Stimulated activated naive CD8-positive, alpha-beta T cell treated with anti-CD3 and anti-CD28 coated beads, Interleukin-15, amount 100 ng/mL, for 72 hours (primary cell): ENCODE measurements around the gene OR51E2.

Experiments used
- ATAC-seq: fragments of 150-1000 bp; cut with Tn5 transposase; 2 replicates; pipeline ENCODE4 v1.10.0; 2021; ENCODE audit warnings: mild to moderate bottlenecking, moderate library complexity
- DNase-seq, 2 donors: peaks; one replicate each; pipeline ENCODE4 v3.0.0; 2021 to 2022
- H3K27ac Mint-ChIP-seq, 2 donors: one replicate each; pipeline ENCODE4 v1.8.0; 2022; ENCODE audit warnings: mild to moderate bottlenecking in 2 of 2, mixed read lengths in 2 of 2, moderate library complexity in 2 of 2
- H3K27me3 Mint-ChIP-seq: one replicate; pipeline ENCODE4 v1.8.0; 2022; ENCODE audit warnings: mixed read lengths
- H3K4me1 Mint-ChIP-seq: one replicate; pipeline ENCODE4 v1.8.0; 2022; ENCODE audit warnings: mild to moderate bottlenecking, mixed read lengths
- H3K4me3 Mint-ChIP-seq, 2 donors: one replicate each; pipeline ENCODE4 v1.8.0; 2022; ENCODE audit warnings: mild to moderate bottlenecking in 2 of 2, mixed read lengths in 2 of 2, moderate library complexity in 1 of 2
- H3K9me3 Mint-ChIP-seq, 2 donors: one replicate each; pipeline ENCODE4 v1.8.0; 2022; ENCODE audit warnings: mixed read lengths in 2 of 2

Gene OR51E2

GRCh38 chr11:4677948-4678347 is 19.7 kb downstream of the OR51E2 start:
- Mint-ChIP-seq H3K9me3 (no peaks in the 10 kb centered on the region), H3K27ac (no peak overlapping the region), H3K4me1 (no peaks in the 10 kb centered on the region), H3K4me3 (no peak overlapping the region), H3K27me3 (peaks cover 20% of the 10 kb centered on the region)
- DNase-seq (no peak), ATAC-seq (no peak)

DNA sequence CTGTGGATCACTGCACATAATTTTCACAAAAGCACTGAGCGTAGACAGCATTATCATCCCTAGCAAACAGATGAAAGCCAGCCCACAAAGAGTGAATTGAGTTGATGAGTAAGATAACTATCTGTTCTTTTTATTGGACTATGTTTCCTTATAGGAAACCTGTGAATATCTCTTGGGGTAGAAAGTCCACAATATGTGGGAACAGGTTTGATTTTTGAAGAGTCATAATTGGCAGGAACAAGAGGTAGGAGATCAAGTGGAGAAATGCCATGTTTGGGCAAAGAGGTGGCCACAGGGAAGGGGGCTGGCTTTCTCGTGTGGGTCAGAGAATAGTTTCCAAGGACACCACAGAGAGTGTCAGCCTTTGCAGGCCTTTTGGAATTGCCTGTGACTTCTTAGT is 23.9 kb downstream of the OR51E2 start:
- H3K4me1 Mint-ChIP-seq = no peaks in the 10 kb centered on the region
- no peak overlapping the region for H3K27ac Mint-ChIP-seq
- H3K4me3 Mint-ChIP-seq = no peak overlapping the region
- H3K27me3 Mint-ChIP-seq = peaks cover 32% of the 10 kb centered on the region
- no peaks in the 10 kb centered on the region for H3K9me3 Mint-ChIP-seq
- DNase-seq = no peak
- no peak for ATAC-seq

GRCh38 chr11:4672470-4672869 is 25.2 kb downstream of the OR51E2 start:
- no peak overlapping the region for H3K27ac Mint-ChIP-seq
- H3K4me3 Mint-ChIP-seq = no peak overlapping the region
- ATAC-seq (no peak), DNase-seq (no peak)
- no peaks in the 10 kb centered on the region for H3K4me1 Mint-ChIP-seq
- H3K27me3 Mint-ChIP-seq = peaks cover 32% of the 10 kb centered on the region
- H3K9me3 Mint-ChIP-seq = no peaks in the 10 kb centered on the region

DNA sequence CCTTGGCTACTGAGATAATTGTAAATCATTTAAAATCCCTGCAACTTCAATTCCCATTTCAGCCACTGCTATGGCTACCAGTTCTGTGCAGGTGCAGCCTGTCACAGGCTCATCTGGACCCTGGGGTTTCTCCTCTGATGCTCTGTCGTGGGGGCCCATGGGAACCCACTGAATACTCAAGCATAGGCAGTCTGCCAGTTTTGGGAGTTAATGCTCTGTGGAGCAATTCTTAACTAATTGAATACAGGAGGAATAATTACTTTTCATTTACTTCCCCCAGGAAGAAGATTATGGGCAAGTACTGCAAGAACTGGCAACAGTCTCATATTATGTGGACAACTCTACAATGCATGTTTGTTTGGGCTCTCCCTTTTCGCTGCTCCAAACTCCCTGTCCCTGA is 25.9 kb downstream of the OR51E2 start:
- no peaks in the 10 kb centered on the region for H3K4me1 Mint-ChIP-seq

DNA sequence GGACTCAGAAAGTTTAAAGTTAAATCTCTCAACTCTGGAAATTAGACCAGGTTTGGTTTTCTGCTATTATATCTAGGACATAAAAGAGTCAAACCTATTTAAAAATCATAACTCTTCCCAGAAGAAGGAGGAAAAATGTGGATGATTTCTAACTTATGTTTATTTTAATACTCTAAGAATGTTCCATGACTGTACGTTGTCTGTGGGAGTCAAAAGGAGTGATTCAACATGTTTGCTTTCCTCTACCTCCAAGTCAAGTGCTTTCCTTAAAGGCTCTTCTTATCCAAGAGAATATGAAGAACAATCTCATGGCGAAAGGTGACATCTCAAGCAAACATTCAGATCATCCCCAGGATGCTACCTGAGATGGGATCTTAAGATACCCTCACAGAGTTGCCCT is 32.2 kb downstream of the OR51E2 start:
- Mint-ChIP-seq H3K27me3 (peaks cover 20% of the 10 kb centered on the region), H3K4me1 (no peaks in the 10 kb centered on the region), H3K9me3 (no peaks in the 10 kb centered on the region), H3K4me3 (no peak overlapping the region), H3K27ac (no peak overlapping the region)
- ATAC-seq (no peak), DNase-seq (no peak)

More for the DNA sequence above, 25.9 kb downstream of the OR51E2 start:
- no peak for ATAC-seq
- H3K9me3 Mint-ChIP-seq = no peaks in the 10 kb centered on the region
- no peak overlapping the region for H3K4me3 Mint-ChIP-seq
- DNase-seq = no peak
- no peak overlapping the region for H3K27ac Mint-ChIP-seq
- peaks cover 33% of the 10 kb centered on the region for H3K27me3 Mint-ChIP-seq

DNA sequence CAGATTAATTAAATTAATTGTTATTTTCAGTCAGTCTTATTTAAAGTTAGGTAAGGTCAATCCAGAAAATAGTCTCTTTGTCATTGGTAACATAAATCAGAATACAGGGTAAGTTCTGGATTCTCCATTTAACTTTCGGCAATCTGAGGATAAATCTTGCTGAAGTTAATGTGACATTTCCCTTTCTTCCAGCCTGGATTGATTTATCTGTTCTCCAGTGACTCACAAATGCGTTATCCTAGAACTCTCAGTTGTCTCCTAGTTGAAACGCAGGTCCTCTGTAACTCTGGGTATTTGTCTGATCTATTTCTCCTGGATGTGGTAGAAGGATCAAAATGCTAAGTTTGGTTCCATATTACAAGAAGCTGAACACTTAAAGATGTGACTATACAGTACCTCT is 32.9 kb downstream of the OR51E2 start:
- H3K9me3 Mint-ChIP-seq = no peaks in the 10 kb centered on the region
- DNase-seq = no peak
- H3K27ac Mint-ChIP-seq = no peak overlapping the region

DNA sequence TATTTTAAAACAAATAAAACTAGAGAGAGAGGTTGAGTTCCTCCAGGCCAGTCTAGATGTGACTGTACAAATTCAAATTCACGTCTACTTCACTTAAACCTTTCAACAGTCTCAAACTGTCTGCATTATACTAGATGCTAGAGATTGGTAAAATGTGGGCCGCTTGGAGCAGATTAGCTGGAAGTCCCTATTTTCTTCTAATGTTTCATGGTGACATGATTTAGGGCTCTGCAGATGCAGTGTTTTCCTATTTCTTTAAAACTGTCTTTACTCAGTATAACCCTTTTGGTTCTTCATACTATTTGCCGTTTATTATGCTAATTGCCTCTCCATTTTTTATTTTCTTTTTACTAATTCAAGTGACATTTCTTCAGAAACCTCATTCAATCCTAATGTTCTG is 33.5 kb downstream of the OR51E2 start:
- no peaks in the 10 kb centered on the region for H3K4me1 Mint-ChIP-seq
- peaks cover 20% of the 10 kb centered on the region for H3K27me3 Mint-ChIP-seq
- H3K4me3 Mint-ChIP-seq = no peak overlapping the region
- DNase-seq = no peak
- ATAC-seq = no peak
- no peaks in the 10 kb centered on the region for H3K9me3 Mint-ChIP-seq
- no peak overlapping the region for H3K27ac Mint-ChIP-seq

More for the DNA sequence above, 32.9 kb downstream of the OR51E2 start:
- ATAC-seq = no peak
- H3K4me1 Mint-ChIP-seq = no peaks in the 10 kb centered on the region
- peaks cover 20% of the 10 kb centered on the region for H3K27me3 Mint-ChIP-seq
- H3K4me3 Mint-ChIP-seq = no peak overlapping the region

- ATAC-seq (no peak), DNase-seq (no peak)
- Mint-ChIP-seq H3K4me1 (no peaks in the 10 kb centered on the region), H3K27ac (no peak overlapping the region), H3K27me3 (peaks cover 20% of the 10 kb centered on the region), H3K4me3 (no peak overlapping the region), H3K9me3 (no peaks in the 10 kb centered on the region)
Observed at GRCh38 chr11:4662876-4663275, 34.8 kb downstream of the OR51E2 start.

- ATAC-seq (no peak), DNase-seq (no peak)
- Mint-ChIP-seq H3K9me3 (no peaks in the 10 kb centered on the region), H3K4me1 (peaks cover 6% of the 10 kb centered on the region), H3K4me3 (no peak overlapping the region), H3K27ac (no peak overlapping the region), H3K27me3 (peaks cover 12% of the 10 kb centered on the region)
Observed at GRCh38 chr11:4658629-4659445, 38.8 kb downstream of the OR51E2 start.

GRCh38 chr11:4654635-4655369 is 42.9 kb downstream of the OR51E2 start:
- Mint-ChIP-seq H3K27ac (no peak overlapping the region), H3K4me3 (no peak overlapping the region), H3K27me3 (no peaks in the 10 kb centered on the region), H3K9me3 (peaks cover 0 to 8% of the 10 kb centered on the region in 2 donors), H3K4me1 (peaks cover 6% of the 10 kb centered on the region)
- DNase-seq = no peak
- ATAC-seq = peak; percentile 20

DNA sequence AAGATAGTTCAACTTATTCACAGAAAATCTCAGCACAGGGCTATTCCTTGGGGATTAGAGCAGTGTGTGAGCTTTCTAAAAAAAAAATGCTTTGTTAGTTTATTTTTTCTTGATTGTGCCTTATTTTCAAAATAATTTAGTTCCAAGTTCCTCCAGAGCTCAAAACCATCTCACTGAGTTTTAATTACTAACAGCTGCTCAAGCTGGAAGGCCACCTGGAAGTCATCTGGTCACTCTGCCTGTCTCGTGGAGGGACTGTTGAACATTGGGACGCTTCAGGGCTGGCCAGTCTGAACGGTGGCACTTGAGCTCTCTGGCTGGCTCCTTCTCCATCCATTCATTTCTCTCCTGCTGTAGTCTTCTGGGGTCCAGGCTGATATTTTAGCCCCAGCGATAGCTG is 49.9 kb downstream of the OR51E2 start:
- no peak overlapping the region for H3K4me3 Mint-ChIP-seq
- peaks cover 11% of the 10 kb centered on the region for H3K27me3 Mint-ChIP-seq
- DNase-seq (no peak), ATAC-seq (no peak)
- no peaks in the 10 kb centered on the region for H3K4me1 Mint-ChIP-seq
- peaks cover 0 to 3% of the 10 kb centered on the region in 2 donors for H3K9me3 Mint-ChIP-seq
- H3K27ac Mint-ChIP-seq = no peak overlapping the region

GRCh38 chr11:4645974-4646373 is 51.7 kb downstream of the OR51E2 start:
- no peaks in the 10 kb centered on the region for H3K4me1 Mint-ChIP-seq
- H3K27ac Mint-ChIP-seq = peak overlapping the region in 1 of 2 donors; percentile 4
- H3K9me3 Mint-ChIP-seq = no peaks in the 10 kb centered on the region
- DNase-seq (no peak), ATAC-seq (no peak)
- H3K4me3 Mint-ChIP-seq = no peak overlapping the region
- peaks cover 19% of the 10 kb centered on the region for H3K27me3 Mint-ChIP-seq

GRCh38 chr11:4644233-4644632 is 53.4 kb downstream of the OR51E2 start:
- Mint-ChIP-seq H3K27me3 (peaks cover 19% of the 10 kb centered on the region), H3K9me3 (no peaks in the 10 kb centered on the region), H3K27ac (no peak overlapping the region), H3K4me1 (no peaks in the 10 kb centered on the region), H3K4me3 (no peak overlapping the region)
- ATAC-seq (peak; percentile 18), DNase-seq (no peak)

DNA sequence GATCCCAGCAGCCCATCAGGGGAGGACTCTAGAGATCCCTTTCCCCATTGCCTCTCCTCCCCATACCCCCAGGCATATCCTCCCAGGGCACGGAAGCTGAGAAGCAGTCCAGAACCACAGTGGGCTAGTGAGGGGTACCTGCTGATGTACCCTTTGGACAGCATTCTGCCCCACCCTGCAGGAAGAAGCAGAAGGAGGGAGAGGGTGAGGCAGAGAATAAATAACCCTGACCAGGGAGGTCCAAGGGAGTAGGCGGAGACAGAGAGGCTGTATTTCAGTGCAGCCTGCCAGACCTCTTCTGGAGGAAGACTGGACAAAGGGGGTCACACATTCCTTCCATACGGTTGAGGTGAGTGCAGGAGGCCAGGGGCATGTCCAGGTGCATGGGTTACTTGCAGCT is 54.0 kb downstream of the OR51E2 start, which contains the start of gene OR51E1:
Gene OR51E1, plus strand, starts transcription at position 301 of the 400 bp plus-strand sequence. CDS start 8,545 bp downstream, outside the sequence.
- no peaks in the 10 kb centered on the region for H3K9me3 Mint-ChIP-seq
- H3K27me3 Mint-ChIP-seq = peaks cover 19% of the 10 kb centered on the region
- H3K4me3 Mint-ChIP-seq = no peak within 1 kb of the TSS
- DNase-seq (no peak), ATAC-seq (no peak)
- no peak within 1 kb of the TSS for H3K27ac Mint-ChIP-seq
- no peaks in the 10 kb centered on the region for H3K4me1 Mint-ChIP-seq

GRCh38 chr11:4643076-4643475 is 54.6 kb downstream of the OR51E2 start:
- Mint-ChIP-seq H3K4me3 (no peak overlapping the region), H3K27ac (no peak overlapping the region), H3K9me3 (no peaks in the 10 kb centered on the region), H3K4me1 (no peaks in the 10 kb centered on the region), H3K27me3 (peaks cover 19% of the 10 kb centered on the region)
- DNase-seq = no peak
- ATAC-seq = no peak

GRCh38 chr11:4642043-4642442 is 55.6 kb downstream of the OR51E2 start:
- Mint-ChIP-seq H3K27ac (no peak overlapping the region), H3K4me3 (no peak overlapping the region), H3K9me3 (no peaks in the 10 kb centered on the region), H3K27me3 (peaks cover 19% of the 10 kb centered on the region), H3K4me1 (no peaks in the 10 kb centered on the region)
- ATAC-seq (no peak), DNase-seq (no peak)
